Limb (tissue), 2 donors: ENCODE measurements around the gene MYCBP2.

Source experiments
- DNase-seq, 2 donors: peaks; one replicate each; pipeline ENCODE4 v3.0.0-alpha.2; 2016; ENCODE audit errors: extremely low spot score in 2 of 2

MYCBP2 gene

GRCh38 chr13:77099415-77099814 is 227.5 kb downstream of the MYCBP2 start:
- DNase-seq, result no peak

GRCh38 chr13:77095288-77095687 is 231.6 kb downstream of the MYCBP2 start:
- DNase-seq, result no peak

GRCh38 chr13:77094773-77095172 is 232.1 kb downstream of the MYCBP2 start:
- no peak for DNase-seq

- DNase-seq, result no peak
These were observed 233.2 kb downstream of the MYCBP2 start for GRCh38 chr13:77093735-77094134.

GRCh38 chr13:77084755-77085154 is 242.1 kb downstream of the MYCBP2 start:
- no peak for DNase-seq

- no peak for DNase-seq
These were observed 246.9 kb downstream of the MYCBP2 start for GRCh38 chr13:77079902-77080413.

- DNase-seq, result no peak
These were observed 259.4 kb downstream of the MYCBP2 start for GRCh38 chr13:77067519-77067918.

- DNase-seq, result no peak
These were observed 261.3 kb downstream of the MYCBP2 start for GRCh38 chr13:77065461-77066147.

GRCh38 chr13:77062097-77062496 is 264.8 kb downstream of the MYCBP2 start:
- DNase-seq, result no peak

- DNase-seq, result no peak
These were observed 265.5 kb downstream of the MYCBP2 start for GRCh38 chr13:77061362-77061761.

- no peak for DNase-seq
These were observed 270.0 kb downstream of the MYCBP2 start for GRCh38 chr13:77056886-77057285.

- DNase-seq, result no peak
These were observed 270.5 kb downstream of the MYCBP2 start for GRCh38 chr13:77056382-77056781.

- no peak for DNase-seq
These were observed 271.7 kb downstream of the MYCBP2 start for GRCh38 chr13:77055158-77055557.

GRCh38 chr13:77053192-77053591 is 273.7 kb downstream of the MYCBP2 start:
- no peak for DNase-seq

GRCh38 chr13:77048681-77049080 is 278.2 kb downstream of the MYCBP2 start:
- no peak for DNase-seq

GRCh38 chr13:77047649-77048343 is 279.1 kb downstream of the MYCBP2 start:
- no peak for DNase-seq

- no peak for DNase-seq
These were observed 284.2 kb downstream of the MYCBP2 start for GRCh38 chr13:77042566-77043177.

GRCh38 chr13:77040835-77041234 is 286.1 kb downstream of the MYCBP2 start:
- DNase-seq, result no peak

GRCh38 chr13:77040076-77040475 is 286.8 kb downstream of the MYCBP2 start:
- no peak for DNase-seq

GRCh38 chr13:77038907-77039480 is 287.9 kb downstream of the MYCBP2 start:
- no peak for DNase-seq

- DNase-seq, result no peak
These were observed 290.6 kb downstream of the MYCBP2 start for GRCh38 chr13:77036279-77036678.

GRCh38 chr13:77034881-77035280 is 292.0 kb downstream of the MYCBP2 start:
- DNase-seq, result no peak
